Activated T-helper 17 cell treated with anti-CD3 and anti-CD28 coated beads, Interleukin-2, amount 50 U/mL, for 72 hours (primary cell): ENCODE data around the gene PRRG1. TPM values are rescaled to one million over a fixed set of nuclear protein-coding genes. Genes with fewer than 3 reads are reported as not detected.
"Not testable (repeated sequence)": the region's sequence is repeated elsewhere in the genome, so short reads cannot be mapped to it uniquely, and the experiment has no call there.

ENCODE experiments used
- ATAC-seq: fragments of 150-1000 bp; cut with Tn5 transposase; replicated peaks from 2 replicates; pipeline ENCODE4 v1.10.0; 2021; ENCODE audit warnings: mild to moderate bottlenecking, moderate library complexity
- H3K27ac Mint-ChIP-seq: one replicate; pipeline ENCODE4 v1.8.0; 2022; ENCODE audit warnings: mixed read lengths
- H3K27me3 Mint-ChIP-seq: one replicate; pipeline ENCODE4 v1.8.0; 2022; ENCODE audit warnings: mixed read lengths
- H3K36me3 Mint-ChIP-seq: one replicate; pipeline ENCODE4 v1.8.0; 2022; ENCODE audit warnings: low read depth, mild to moderate bottlenecking, mixed read lengths
- H3K4me1 Mint-ChIP-seq: one replicate; pipeline ENCODE4 v1.8.0; 2022; ENCODE audit warnings: mixed read lengths
- H3K4me3 Mint-ChIP-seq: one replicate; pipeline ENCODE4 v1.8.0; 2022; ENCODE audit warnings: mild to moderate bottlenecking, mixed read lengths
- H3K9me3 Mint-ChIP-seq: one replicate; pipeline ENCODE4 v1.8.0; 2022; ENCODE audit warnings: mixed read lengths
- total RNA-seq, 2 donors: library from RNA; stranded (reverse); gene quantifications; one replicate each; pipeline ENCODE4 v1.2.3, GENCODE V29; 2022

The PRRG1 gene
- total RNA-seq = not detected

DNA sequence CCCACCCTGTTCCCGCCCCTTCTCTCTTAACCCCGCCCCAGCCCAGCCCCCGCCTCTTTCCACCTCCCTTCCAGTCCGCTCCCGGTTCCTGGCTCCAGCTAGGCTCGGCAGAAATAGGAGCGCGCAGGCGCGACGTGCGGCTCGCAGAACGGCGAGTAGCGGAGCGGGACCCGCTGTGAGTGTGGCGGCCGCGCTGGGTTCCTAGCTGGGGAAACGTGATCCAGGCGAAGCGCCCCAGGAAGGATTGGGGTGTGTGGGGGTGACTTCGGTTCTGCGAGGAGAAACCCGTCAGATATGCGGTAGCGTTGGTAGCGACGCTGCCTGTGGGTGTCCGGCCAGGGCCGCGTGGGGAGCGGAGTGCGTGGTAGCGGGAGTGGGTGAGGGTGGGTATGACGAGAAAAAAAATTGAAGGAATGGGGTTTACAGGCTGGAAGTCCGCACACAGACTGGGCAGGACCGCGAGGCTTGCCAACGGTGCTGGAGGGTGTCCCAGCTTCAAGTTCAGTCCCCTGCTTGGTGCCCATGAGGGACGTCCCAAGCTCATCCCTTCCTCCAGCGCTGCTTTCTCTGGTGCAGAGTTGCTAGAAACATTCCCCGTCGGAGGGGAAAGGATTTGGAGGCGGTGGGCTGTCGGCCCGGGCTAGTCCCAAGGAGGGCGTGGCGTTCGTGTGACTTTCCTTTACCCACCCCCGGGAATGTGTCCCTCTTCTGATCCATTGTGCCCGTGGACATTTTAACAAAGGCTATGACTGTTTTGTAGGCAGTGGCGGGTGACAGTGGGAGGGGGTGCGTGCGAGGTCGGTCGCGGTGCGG lies at the start of gene PRRG1:
PRRG1 (plus strand) TSS at position 144 of the 813 bp plus-strand sequence. CDS start 56,886 bp downstream, outside the sequence.
- Mint-ChIP-seq H3K9me3 (no peaks in the 10 kb centered on the region), H3K27ac (no peak within 1 kb of the TSS), H3K4me3 (peak within 1 kb of the TSS; percentile 40), H3K27me3 (peaks cover 19% of the 10 kb centered on the region), H3K4me1 (no peaks in the 10 kb centered on the region), H3K36me3 (no peaks in the 10 kb centered on the region)
- no peak for ATAC-seq

DNA sequence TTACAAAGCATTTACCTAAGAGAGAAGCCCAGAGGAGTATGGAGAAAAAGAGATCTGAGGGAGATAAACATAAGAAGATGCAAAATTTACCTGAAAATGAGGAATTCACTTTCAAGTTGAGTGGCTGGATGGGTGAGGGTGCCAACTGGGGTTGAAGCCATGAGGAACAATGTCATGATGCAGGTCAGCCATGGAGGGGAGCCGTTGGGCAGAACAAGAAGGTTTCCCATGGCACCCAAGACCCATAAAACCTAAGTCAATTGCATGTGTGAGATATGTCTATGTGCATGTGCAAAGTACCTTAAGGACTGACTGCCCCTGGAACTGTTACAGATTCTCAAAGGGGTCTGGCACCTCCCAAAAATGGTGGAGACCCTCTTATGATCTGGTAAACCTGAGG lies 46.6 kb upstream of the PRRG1 start:
- no peak for ATAC-seq
- no peaks in the 10 kb centered on the region for H3K27me3 Mint-ChIP-seq
- no peak overlapping the region for H3K27ac Mint-ChIP-seq
- H3K4me1 Mint-ChIP-seq = no peaks in the 10 kb centered on the region
- H3K4me3 Mint-ChIP-seq = no peak overlapping the region
- no peaks in the 10 kb centered on the region for H3K36me3 Mint-ChIP-seq
- H3K9me3 Mint-ChIP-seq = peaks cover 5% of the 10 kb centered on the region

DNA sequence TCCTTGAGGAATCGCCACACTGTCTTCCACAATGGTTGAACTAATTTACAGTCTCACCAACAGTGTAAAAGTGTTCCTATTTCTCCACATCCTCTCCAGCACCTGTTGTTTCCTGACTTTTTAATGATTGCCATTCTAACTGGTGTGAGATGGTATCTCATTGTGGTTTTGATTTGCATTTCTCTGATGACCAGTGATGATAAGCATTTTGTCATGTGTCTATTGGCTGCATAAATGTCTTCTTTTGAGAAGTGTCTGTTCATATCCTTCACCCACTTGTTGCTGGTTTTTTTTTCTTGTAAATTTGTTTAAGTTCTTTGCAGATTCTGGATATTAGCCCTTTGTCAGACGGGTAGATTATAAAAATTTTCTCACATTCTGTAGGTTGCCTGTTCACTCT lies 43.9 kb upstream of the PRRG1 start:
- not testable (repeated sequence) for H3K27me3 Mint-ChIP-seq, H3K9me3 Mint-ChIP-seq, H3K4me1 Mint-ChIP-seq, H3K4me3 Mint-ChIP-seq, ATAC-seq, H3K27ac Mint-ChIP-seq, H3K36me3 Mint-ChIP-seq

DNA sequence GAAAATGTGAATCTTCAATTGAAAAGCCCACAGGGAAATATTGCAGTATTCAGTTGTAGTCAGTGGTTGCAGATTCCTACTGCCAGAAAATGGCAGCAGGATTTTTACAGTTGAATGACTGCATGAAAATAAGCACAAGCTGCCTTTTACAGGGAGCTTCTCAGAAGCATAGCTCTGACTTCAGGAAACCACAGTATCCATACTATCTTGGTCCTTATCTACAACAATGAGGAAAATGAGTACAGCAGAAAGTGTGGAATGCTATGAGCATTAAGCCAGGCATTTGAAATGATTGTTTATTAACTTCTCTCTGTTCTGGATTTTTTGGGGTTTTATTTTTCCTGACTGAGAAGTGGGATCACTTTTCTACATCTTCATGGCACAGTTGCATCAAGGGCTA lies 34.6 kb upstream of the PRRG1 start:
- no peak overlapping the region for H3K27ac Mint-ChIP-seq
- no peaks in the 10 kb centered on the region for H3K4me1 Mint-ChIP-seq
- peaks cover 8% of the 10 kb centered on the region for H3K27me3 Mint-ChIP-seq
- H3K36me3 Mint-ChIP-seq = no peaks in the 10 kb centered on the region
- H3K4me3 Mint-ChIP-seq = no peak overlapping the region
- no peak for ATAC-seq
- H3K9me3 Mint-ChIP-seq = no peaks in the 10 kb centered on the region

DNA sequence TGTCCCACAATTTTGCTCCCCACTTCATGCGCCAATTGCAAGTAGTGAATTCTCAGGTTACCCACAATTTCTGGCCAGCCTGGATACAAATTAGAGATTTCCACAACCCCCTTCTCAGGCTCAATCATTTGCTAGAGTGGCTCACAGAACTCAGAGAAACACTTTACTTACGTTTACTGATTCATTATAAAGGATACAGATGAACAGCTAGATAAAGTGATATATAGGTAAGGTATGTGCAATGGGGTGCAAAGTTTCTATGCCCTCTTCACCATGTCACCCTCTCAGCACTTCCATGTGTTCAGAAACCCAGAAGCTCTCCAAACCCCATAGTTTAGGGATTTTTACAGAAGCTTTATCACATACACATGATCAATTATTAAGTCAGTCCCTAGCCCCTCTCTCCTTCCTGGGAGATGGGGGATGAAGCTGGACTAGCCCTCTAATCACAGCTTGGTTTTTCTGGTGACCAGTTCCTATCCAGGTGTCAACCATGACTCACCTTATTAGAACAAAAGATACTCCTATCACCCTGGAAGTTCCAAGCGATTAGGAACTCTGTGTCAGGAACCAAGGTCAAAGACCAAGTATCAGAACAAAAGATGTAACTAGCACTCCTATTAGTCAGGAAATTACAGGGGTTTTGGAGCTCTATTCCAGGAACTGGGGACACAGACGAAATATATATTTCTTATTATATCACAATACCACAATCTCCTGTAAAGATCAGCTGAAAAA lies 33.5 kb upstream of the PRRG1 start:
- Mint-ChIP-seq H3K9me3 (no peaks in the 10 kb centered on the region), H3K27ac (no peak overlapping the region), H3K4me1 (no peaks in the 10 kb centered on the region), H3K27me3 (peaks cover 8% of the 10 kb centered on the region), H3K36me3 (no peaks in the 10 kb centered on the region), H3K4me3 (no peak overlapping the region)
- ATAC-seq = no peak

DNA sequence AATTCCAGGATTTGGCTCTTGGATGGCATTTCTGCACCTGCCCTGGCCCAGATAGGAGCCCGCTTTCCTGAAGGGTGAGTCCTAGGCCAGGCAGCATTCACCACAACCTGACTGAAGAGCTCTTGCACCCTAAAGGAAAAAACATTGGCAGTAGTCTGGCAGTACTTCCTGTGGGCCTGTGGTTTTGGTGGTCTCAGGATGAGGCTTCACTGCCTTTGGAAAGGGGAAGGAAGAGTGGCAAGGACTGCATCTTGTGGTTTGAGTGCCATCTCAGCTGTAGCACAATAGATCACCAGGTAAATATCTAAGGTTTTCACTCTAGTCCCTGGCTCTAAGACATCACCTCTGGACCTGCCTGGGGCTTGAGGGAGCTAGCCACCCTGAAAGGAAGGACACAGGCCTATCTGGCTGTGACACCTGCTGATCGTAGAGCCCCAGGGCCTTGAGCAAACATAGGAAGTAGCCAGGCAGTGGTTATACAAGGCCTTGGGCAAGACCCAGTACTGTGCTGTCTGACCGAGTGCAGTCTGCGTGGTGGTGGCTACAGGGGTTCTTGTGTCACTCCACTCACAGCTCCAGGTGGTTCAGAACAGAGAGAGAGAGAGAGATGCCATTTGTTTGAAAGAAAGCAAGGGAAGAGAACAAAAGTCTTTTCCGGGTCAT lies 28.5 kb upstream of the PRRG1 start:
- no peaks in the 10 kb centered on the region for H3K36me3 Mint-ChIP-seq
- no peak for ATAC-seq
- H3K9me3 Mint-ChIP-seq = no peaks in the 10 kb centered on the region
- H3K27me3 Mint-ChIP-seq = peaks cover 7% of the 10 kb centered on the region
- no peak overlapping the region for H3K4me3 Mint-ChIP-seq
- H3K4me1 Mint-ChIP-seq = no peaks in the 10 kb centered on the region
- no peak overlapping the region for H3K27ac Mint-ChIP-seq

DNA sequence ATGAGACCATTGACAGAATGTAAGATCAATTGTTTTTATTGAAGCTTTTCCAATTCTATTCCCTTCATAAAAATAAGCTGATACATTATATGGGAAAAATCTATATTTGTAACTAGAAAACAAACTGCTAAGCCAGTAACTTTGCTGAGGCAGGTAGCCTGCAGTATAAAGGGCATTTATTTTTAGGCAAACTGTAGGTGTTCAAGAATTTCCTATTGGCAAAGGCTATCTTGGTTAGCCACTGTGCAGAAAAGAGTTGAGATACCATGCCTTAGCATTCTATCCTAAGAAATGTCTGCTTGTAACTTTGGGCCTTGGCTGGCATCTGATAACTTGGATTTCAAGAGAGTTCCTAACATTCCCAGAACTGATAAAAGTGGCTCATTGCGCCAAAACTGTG lies 18.5 kb upstream of the PRRG1 start:
- no peak overlapping the region for H3K27ac Mint-ChIP-seq

DNA sequence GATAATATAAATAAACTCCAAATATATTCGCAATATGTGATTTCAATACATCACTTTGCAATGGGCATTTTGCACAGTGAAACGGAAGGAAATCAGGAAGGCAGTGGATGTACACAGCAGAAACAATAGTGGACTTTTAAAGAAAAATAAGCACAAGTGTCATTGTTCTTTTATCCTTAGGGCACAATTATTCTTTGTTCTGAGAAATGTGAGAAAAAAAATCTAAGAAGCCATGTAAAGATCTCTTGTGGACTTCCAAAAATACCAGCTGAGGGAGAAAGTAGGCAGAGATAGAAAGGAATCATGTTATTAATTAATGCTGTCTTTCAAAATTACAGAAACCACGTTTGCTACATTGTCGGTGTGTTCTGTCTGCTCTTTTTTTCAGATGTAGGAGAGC lies 17.6 kb upstream of the PRRG1 start:
- H3K27ac Mint-ChIP-seq = no peak overlapping the region
- no peaks in the 10 kb centered on the region for H3K27me3 Mint-ChIP-seq
- ATAC-seq = no peak
- no peaks in the 10 kb centered on the region for H3K4me1 Mint-ChIP-seq
- no peaks in the 10 kb centered on the region for H3K36me3 Mint-ChIP-seq
- no peaks in the 10 kb centered on the region for H3K9me3 Mint-ChIP-seq
- no peak overlapping the region for H3K4me3 Mint-ChIP-seq

More for the DNA sequence above, 18.5 kb upstream of the PRRG1 start:
- H3K36me3 Mint-ChIP-seq = no peaks in the 10 kb centered on the region
- ATAC-seq = no peak
- H3K27me3 Mint-ChIP-seq = no peaks in the 10 kb centered on the region
- no peak overlapping the region for H3K4me3 Mint-ChIP-seq
- H3K9me3 Mint-ChIP-seq = no peaks in the 10 kb centered on the region
- no peaks in the 10 kb centered on the region for H3K4me1 Mint-ChIP-seq

DNA sequence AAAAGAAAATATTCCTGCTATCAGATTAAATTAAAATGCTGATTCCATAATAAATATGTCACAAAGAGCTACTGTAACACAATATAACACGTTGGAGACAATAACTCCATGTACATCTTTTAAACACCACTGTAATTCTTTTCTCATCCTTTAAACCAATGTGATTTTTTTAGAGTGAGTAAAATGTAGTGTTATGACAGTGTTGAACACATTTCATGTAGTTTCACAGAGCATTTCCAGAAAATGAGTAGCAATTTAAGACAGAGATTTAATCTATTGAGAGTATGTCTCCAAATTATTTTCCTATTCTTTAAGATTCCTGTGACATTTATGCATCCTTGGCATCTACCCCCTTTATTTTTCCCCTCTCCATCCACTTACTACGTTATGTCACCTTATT lies 17.1 kb upstream of the PRRG1 start:
- Mint-ChIP-seq H3K27ac (no peak overlapping the region), H3K27me3 (no peaks in the 10 kb centered on the region), H3K36me3 (no peaks in the 10 kb centered on the region), H3K9me3 (no peaks in the 10 kb centered on the region), H3K4me3 (no peak overlapping the region), H3K4me1 (no peaks in the 10 kb centered on the region)
- no peak for ATAC-seq

DNA sequence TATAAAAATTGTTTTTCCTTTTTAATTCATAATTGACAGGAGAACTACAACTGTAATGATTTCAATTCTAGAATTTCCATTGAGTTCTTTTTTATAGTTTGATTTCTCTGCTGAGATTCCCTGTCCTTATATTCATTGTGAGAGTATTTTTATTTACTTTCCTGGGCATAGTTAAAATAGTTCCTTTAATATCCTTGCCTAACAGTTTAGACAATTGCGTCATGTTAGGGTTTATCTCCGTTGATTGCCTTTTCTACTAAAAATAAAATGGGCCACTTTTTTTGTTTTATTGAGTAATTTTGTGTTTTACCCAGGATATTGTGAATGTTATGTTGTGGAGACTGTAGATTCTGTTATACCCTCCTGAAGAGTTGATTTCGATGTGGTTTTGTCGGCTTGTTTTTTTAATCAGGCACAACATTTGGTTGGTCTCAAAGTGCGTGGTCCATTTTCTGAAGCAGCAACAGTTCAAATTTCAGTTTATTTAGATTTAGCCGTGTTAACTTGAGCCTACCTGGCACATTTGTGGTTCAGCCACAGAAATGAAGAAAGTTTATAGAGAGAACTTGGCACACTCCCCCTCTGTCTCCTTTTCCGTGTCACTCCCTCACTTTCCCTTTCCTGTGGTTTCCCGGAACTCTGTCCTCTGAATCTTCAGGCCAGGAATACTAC lies 16.0 kb upstream of the PRRG1 start:
- ATAC-seq = no peak
- H3K4me3 Mint-ChIP-seq = no peak overlapping the region
- H3K27me3 Mint-ChIP-seq = no peaks in the 10 kb centered on the region

DNA sequence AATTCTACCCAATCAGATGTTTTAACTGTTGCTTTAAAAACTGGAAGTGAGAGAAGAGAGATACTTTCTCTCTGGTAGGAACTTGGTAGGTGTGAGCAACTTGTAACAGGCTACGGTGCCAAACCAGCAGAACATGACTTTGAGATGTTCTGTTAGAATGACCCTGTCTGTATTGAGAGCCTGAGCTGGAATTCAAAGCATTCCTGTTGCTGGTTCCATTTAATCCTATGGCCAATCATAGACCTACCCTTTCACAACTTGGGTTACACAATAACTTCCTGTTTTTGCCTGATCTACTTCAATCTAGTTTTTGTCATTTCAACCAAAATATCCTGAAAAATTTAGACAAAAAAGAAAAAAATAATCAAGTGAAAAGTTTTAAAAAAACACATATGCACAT lies 1.7 kb upstream of the PRRG1 start:
- Mint-ChIP-seq H3K9me3 (no peaks in the 10 kb centered on the region), H3K36me3 (no peaks in the 10 kb centered on the region), H3K4me3 (no peak overlapping the region), H3K27ac (no peak overlapping the region), H3K4me1 (no peaks in the 10 kb centered on the region), H3K27me3 (peaks cover 16% of the 10 kb centered on the region)
- ATAC-seq = no peak

More for the DNA sequence above, 16.0 kb upstream of the PRRG1 start:
- Mint-ChIP-seq H3K4me1 (no peaks in the 10 kb centered on the region), H3K27ac (no peak overlapping the region), H3K36me3 (no peaks in the 10 kb centered on the region), H3K9me3 (no peaks in the 10 kb centered on the region)

DNA sequence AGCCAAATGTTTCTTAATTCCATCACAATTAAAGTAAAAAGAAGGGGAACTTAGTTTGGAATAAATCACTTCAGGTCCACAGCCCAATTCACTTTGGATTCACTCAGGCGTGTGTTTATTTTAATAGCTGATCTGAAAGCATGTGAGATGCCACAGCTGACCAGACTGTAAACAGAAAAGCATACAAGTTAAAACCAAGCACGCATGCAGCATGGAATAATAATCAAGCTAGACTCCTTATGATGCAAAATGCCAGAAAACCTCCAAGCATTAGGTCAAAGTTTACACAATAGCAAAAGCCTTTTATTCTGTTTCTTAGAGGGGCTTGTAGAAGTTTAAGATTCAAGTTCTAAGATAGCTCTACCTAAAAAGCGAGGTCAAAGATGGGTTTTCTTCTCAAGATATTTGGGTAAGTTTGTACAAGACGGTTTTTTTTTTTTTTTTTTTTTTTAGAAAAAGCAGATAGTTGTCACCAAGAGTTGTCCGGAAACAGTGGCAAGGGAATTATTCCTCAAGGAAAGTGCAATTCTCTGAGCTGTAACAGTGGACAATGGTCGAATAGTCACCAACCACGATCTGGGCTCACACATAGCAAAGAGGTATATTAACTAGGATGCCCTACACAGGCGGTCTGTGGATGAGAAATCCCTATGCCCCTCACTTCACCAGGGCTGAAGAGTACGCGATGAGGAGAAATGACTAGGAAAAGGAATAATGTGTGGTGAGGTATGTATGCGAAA lies 763 bp upstream of the PRRG1 start:
- Mint-ChIP-seq H3K27ac (no peak overlapping the region), H3K27me3 (peaks cover 16% of the 10 kb centered on the region), H3K36me3 (no peaks in the 10 kb centered on the region), H3K4me1 (no peaks in the 10 kb centered on the region), H3K4me3 (peak overlapping the region; percentile 40), H3K9me3 (no peaks in the 10 kb centered on the region)
- ATAC-seq = no peak

DNA sequence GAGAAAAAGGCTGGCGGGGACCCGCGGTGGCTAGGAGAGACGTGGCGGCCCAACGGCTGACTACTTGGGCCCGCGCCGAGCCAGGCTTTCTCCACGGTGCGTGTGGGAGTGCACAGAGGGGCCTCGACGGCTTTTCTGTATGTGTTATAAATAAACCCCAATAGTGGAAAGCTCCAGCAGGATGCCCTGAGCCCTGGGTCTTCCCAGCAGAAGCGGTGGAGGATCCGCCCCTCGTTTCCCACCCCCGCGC lies 268 bp upstream of the PRRG1 start:
- H3K27me3 Mint-ChIP-seq = peaks cover 17% of the 10 kb centered on the region
- peak overlapping the region; percentile 40 for H3K4me3 Mint-ChIP-seq
- H3K9me3 Mint-ChIP-seq = no peaks in the 10 kb centered on the region
- H3K27ac Mint-ChIP-seq = no peak overlapping the region
- no peaks in the 10 kb centered on the region for H3K4me1 Mint-ChIP-seq
- no peak for ATAC-seq
- H3K36me3 Mint-ChIP-seq = no peaks in the 10 kb centered on the region

DNA sequence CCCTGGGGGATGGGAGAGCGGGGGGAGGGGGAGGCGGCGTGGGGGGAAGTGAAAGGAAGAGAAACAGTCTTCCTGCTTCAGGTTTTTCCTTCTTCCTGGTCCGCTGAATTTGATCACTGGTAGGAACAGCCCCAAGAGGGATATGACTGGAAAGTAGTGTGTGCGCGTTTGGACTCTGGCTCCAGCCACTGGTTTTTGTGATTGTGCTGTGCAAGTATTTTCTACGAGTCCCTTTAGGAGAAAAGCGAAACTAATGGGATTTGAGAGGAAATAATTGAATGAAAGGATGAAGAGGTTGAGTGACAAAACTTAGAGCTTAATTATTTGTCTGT lies 836 bp downstream of the PRRG1 start:
- ATAC-seq = no peak
- no peaks in the 10 kb centered on the region for H3K36me3 Mint-ChIP-seq
- no peak overlapping the region for H3K27ac Mint-ChIP-seq
- H3K4me1 Mint-ChIP-seq = no peaks in the 10 kb centered on the region
- H3K4me3 Mint-ChIP-seq = peak overlapping the region; percentile 40
- H3K9me3 Mint-ChIP-seq = no peaks in the 10 kb centered on the region
- peaks cover 19% of the 10 kb centered on the region for H3K27me3 Mint-ChIP-seq
